ENCODE data around the gene PRSS50. TPM values are rescaled to one million over a fixed set of nuclear protein-coding genes. Genes with fewer than 3 reads are reported as not detected.

Gene PRSS50
- total RNA-seq, 1 experiment from 2014 or later, result 0.70 TPM

DNA sequence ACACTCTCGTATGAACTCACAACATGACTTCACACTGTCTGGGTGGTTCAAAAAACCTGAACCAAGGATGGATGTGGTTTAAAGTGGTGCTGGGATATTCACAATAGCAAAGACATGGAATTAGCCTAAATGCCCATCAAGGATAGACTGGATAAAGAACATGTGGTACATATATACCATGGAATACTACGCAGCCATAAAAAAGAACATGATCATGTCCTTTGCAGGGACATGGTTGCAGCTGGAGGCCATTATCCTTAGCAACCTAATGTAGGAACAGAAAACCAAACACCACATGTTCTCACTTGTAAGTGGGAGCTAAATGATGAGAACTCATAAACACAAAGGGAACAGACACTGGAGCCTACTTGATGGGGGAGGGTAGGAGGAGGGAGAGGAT, 3.3 kb upstream of the PRSS50 start:
- Mint-ChIP-seq H3K27ac (no peak overlapping the region), H3K4me1 (peaks cover 4% of the 10 kb centered on the region), H3K36me3 (no peaks in the 10 kb centered on the region), H3K9me3 (peaks cover 6% of the 10 kb centered on the region), H3K27me3 (ENCODE audit: low read depth) (no peaks in the 10 kb centered on the region), H3K4me3 (no peak overlapping the region)
- no peak for DNase-seq (ENCODE audit: low spot score)
- no peak for ATAC-seq
- CTCF ChIA-PET, result interaction anchor here (2.3 kb wide), 1 partner anchor 91 kb away, joined by 7 read pairs; no protein-coding TSS in a partner anchor
- POLR2A ChIA-PET, result no interaction called here
- TF ChIP-seq SP1 (CRISPR knock-in tag; conservative IDR thresholded peaks at IDR 0.05) (no peak), JUN (CRISPR knock-in tag; IDR thresholded peaks at IDR 0.05) (no peak), SMAD3 (CRISPR knock-in tag; IDR thresholded peaks at IDR 0.05; ENCODE audit: borderline replicate concordance) (no peak), NR1H2 (CRISPR knock-in tag; IDR thresholded peaks at IDR 0.05) (no peak), MXD4 (CRISPR knock-in tag; IDR thresholded peaks at IDR 0.05; ENCODE audit: borderline replicate concordance) (no peak), ZNF232 (CRISPR knock-in tag; IDR thresholded peaks at IDR 0.05) (no peak), GRHL2 (CRISPR knock-in tag; IDR thresholded peaks at IDR 0.05; ENCODE audit: insufficient replicate concordance, severe bottlenecking) (no peak), NFYB (CRISPR knock-in tag; conservative IDR thresholded peaks at IDR 0.05; ENCODE audit: low read depth) (no peak), CREB1 (CRISPR knock-in tag; IDR thresholded peaks at IDR 0.05) (no peak), NR2C2 (CRISPR knock-in tag; IDR thresholded peaks at IDR 0.05) (no peak), TP53 (CRISPR knock-in tag; IDR thresholded peaks at IDR 0.05) (no peak)
- TF ChIP-seq, protein P1, sequence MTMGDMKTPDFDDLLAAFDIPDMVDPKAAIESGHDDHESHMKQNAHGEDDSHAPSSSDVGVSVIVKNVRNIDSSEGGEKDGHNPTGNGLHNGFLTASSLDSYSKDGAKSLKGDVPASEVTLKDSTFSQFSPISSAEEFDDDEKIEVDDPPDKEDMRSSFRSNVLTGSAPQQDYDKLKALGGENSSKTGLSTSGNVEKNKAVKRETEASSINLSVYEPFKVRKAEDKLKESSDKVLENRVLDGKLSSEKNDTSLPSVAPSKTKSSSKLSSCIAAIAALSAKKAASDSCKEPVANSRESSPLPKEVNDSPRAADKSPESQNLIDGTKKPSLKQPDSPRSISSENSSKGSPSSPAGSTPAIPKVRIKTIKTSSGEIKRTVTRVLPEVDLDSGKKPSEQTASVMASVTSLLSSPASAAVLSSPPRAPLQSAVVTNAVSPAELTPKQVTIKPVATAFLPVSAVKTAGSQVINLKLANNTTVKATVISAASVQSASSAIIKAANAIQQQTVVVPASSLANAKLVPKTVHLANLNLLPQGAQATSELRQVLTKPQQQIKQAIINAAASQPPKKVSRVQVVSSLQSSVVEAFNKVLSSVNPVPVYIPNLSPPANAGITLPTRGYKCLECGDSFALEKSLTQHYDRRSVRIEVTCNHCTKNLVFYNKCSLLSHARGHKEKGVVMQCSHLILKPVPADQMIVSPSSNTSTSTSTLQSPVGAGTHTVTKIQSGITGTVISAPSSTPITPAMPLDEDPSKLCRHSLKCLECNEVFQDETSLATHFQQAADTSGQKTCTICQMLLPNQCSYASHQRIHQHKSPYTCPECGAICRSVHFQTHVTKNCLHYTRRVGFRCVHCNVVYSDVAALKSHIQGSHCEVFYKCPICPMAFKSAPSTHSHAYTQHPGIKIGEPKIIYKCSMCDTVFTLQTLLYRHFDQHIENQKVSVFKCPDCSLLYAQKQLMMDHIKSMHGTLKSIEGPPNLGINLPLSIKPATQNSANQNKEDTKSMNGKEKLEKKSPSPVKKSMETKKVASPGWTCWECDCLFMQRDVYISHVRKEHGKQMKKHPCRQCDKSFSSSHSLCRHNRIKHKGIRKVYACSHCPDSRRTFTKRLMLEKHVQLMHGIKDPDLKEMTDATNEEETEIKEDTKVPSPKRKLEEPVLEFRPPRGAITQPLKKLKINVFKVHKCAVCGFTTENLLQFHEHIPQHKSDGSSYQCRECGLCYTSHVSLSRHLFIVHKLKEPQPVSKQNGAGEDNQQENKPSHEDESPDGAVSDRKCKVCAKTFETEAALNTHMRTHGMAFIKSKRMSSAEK (CRISPR knock-in tag; IDR thresholded peaks at IDR 0.05; ENCODE audit: borderline replicate concordance), result no peak
- TF ChIP-seq, protein P2, sequence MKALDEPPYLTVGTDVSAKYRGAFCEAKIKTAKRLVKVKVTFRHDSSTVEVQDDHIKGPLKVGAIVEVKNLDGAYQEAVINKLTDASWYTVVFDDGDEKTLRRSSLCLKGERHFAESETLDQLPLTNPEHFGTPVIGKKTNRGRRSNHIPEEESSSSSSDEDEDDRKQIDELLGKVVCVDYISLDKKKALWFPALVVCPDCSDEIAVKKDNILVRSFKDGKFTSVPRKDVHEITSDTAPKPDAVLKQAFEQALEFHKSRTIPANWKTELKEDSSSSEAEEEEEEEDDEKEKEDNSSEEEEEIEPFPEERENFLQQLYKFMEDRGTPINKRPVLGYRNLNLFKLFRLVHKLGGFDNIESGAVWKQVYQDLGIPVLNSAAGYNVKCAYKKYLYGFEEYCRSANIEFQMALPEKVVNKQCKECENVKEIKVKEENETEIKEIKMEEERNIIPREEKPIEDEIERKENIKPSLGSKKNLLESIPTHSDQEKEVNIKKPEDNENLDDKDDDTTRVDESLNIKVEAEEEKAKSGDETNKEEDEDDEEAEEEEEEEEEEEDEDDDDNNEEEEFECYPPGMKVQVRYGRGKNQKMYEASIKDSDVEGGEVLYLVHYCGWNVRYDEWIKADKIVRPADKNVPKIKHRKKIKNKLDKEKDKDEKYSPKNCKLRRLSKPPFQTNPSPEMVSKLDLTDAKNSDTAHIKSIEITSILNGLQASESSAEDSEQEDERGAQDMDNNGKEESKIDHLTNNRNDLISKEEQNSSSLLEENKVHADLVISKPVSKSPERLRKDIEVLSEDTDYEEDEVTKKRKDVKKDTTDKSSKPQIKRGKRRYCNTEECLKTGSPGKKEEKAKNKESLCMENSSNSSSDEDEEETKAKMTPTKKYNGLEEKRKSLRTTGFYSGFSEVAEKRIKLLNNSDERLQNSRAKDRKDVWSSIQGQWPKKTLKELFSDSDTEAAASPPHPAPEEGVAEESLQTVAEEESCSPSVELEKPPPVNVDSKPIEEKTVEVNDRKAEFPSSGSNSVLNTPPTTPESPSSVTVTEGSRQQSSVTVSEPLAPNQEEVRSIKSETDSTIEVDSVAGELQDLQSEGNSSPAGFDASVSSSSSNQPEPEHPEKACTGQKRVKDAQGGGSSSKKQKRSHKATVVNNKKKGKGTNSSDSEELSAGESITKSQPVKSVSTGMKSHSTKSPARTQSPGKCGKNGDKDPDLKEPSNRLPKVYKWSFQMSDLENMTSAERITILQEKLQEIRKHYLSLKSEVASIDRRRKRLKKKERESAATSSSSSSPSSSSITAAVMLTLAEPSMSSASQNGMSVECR (CRISPR knock-in tag; IDR thresholded peaks at IDR 0.05; ENCODE audit: borderline replicate concordance), result no peak

DNA sequence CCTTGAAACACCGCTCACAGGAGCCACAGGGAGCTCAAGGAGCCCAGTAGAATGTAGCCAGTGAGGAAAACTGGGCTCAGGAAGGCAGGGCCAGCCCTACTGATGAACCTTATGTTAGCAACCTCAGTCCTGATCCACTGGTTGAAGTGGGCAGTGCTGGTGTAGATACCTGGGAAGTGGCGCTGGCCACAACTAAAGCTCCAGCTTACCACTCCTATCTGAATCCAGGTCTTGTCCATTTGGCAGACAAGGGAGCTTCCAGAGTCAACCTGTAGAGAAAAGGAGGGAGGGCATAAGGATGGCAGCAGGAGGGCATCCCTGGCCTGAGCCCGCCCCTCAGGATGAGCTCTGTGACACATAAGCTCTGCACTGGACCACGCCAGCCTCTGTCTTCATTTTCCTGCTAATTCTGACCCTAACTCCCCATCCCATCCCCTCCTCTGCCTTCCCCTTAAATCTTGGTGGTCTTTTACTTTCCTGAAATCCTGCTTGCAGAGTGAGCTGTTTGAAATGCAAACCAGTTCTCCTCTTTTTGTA, 2.1 kb upstream of the PRSS50 start:
- no peaks in the 10 kb centered on the region for H3K4me1 Mint-ChIP-seq
- no peak overlapping the region for H3K4me3 Mint-ChIP-seq
- peaks cover 6% of the 10 kb centered on the region for H3K9me3 Mint-ChIP-seq
- H3K27me3 Mint-ChIP-seq (ENCODE audit: low read depth), result no peaks in the 10 kb centered on the region
- ATAC-seq (no peak), DNase-seq (ENCODE audit: low spot score) (no peak)
- no peaks in the 10 kb centered on the region for H3K36me3 Mint-ChIP-seq
- H3K27ac Mint-ChIP-seq, result no peak overlapping the region
- CTCF ChIA-PET, result interaction anchor here (1.1 to 2.3 kb wide), 9 partner anchors 12 to 322 kb away, joined by 3 to 8 read pairs (median 4); no protein-coding TSS in a partner anchor
- POLR2A ChIA-PET, result no interaction called here
- TF ChIP-seq, protein P3, sequence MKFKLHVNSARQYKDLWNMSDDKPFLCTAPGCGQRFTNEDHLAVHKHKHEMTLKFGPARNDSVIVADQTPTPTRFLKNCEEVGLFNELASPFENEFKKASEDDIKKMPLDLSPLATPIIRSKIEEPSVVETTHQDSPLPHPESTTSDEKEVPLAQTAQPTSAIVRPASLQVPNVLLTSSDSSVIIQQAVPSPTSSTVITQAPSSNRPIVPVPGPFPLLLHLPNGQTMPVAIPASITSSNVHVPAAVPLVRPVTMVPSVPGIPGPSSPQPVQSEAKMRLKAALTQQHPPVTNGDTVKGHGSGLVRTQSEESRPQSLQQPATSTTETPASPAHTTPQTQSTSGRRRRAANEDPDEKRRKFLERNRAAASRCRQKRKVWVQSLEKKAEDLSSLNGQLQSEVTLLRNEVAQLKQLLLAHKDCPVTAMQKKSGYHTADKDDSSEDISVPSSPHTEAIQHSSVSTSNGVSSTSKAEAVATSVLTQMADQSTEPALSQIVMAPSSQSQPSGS (CRISPR knock-in tag; IDR thresholded peaks at IDR 0.05; ENCODE audit: borderline replicate concordance, low read depth), result no peak
- TF ChIP-seq, protein P1 (CRISPR knock-in tag; IDR thresholded peaks at IDR 0.05; ENCODE audit: borderline replicate concordance), result no peak
- TF ChIP-seq ETV6 (CRISPR knock-in tag; IDR thresholded peaks at IDR 0.05), result no peak
- TF ChIP-seq, protein P4, sequence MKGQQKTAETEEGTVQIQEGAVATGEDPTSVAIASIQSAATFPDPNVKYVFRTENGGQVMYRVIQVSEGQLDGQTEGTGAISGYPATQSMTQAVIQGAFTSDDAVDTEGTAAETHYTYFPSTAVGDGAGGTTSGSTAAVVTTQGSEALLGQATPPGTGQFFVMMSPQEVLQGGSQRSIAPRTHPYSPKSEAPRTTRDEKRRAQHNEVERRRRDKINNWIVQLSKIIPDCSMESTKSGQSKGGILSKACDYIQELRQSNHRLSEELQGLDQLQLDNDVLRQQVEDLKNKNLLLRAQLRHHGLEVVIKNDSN (CRISPR knock-in tag; IDR thresholded peaks at IDR 0.05), result no peak
- TF ChIP-seq ZNF263 (CRISPR knock-in tag; IDR thresholded peaks at IDR 0.05; ENCODE audit: low read depth), result no peak
- no peak for TF ChIP-seq ZNF416 (CRISPR knock-in tag; IDR thresholded peaks at IDR 0.05)
- no peak for TF ChIP-seq GTF2I (CRISPR knock-in tag; conservative IDR thresholded peaks at IDR 0.05)
- TF ChIP-seq HMGA2 (CRISPR knock-in tag; IDR thresholded peaks at IDR 0.05), result no peak
- TF ChIP-seq NR3C1 (CRISPR knock-in tag; conservative IDR thresholded peaks at IDR 0.05; ENCODE audit: low read depth), result no peak
